ENCODE measurements around the gene CNTFR. TPM values are rescaled to one million over a fixed set of nuclear protein-coding genes. Genes with fewer than 3 reads are reported as not detected.

Gene CNTFR
- total RNA-seq, 1 donor from 2014 or later, result 7.4 TPM

GRCh38 chr9:34606190-34606589 is 16.7 kb upstream of the CNTFR start:
- no peak overlapping the region for H3K9ac ChIP-seq (ENCODE audit: low read length)
- no peak overlapping the region for H3K27ac Mint-ChIP-seq (ENCODE audit: unreplicated experiment)
- H3K27me3 Mint-ChIP-seq (ENCODE audit: low read depth, unreplicated experiment), result peaks cover 13% of the 10 kb centered on the region
- H3K4me3 Mint-ChIP-seq (ENCODE audit: unreplicated experiment), result no peak overlapping the region
- H3K27me3 ChIP-seq (ENCODE audit: insufficient read depth, low read length), result peaks cover 7% of the 10 kb centered on the region
- H3K79me2 ChIP-seq (ENCODE audit: insufficient read depth, low read length), result peaks cover 4% of the 10 kb centered on the region
- H3K27ac ChIP-seq (ENCODE audit: low read depth, low read length), result no peak overlapping the region
- H3K4me3 ChIP-seq (ENCODE audit: insufficient read depth, low read depth, low read length), result no peak overlapping the region
- no peaks in the 10 kb centered on the region for H3K9me3 ChIP-seq (ENCODE audit: insufficient read depth, low read depth, low read length)
- H4K20me1 ChIP-seq (ENCODE audit: insufficient read depth, low read length), result peaks cover 8% of the 10 kb centered on the region
- no peak overlapping the region for H3K4me2 ChIP-seq (ENCODE audit: low read length)
- no peaks in the 10 kb centered on the region for H3K9me3 Mint-ChIP-seq (ENCODE audit: unreplicated experiment)
- peaks cover 5% of the 10 kb centered on the region for H3K4me1 Mint-ChIP-seq (ENCODE audit: low read depth, unreplicated experiment)
- H3K36me3 Mint-ChIP-seq (ENCODE audit: low read depth, unreplicated experiment), result peaks cover 5% of the 10 kb centered on the region
- H3K36me3 ChIP-seq (ENCODE audit: insufficient read depth, low read length), result no peaks in the 10 kb centered on the region
- no peak for FAIRE-seq
- no peak overlapping the region for H2AFZ ChIP-seq (ENCODE audit: low read depth, low read length)
- DNase-seq (ENCODE audit: low read depth), result no peak
- peaks cover 4% of the 10 kb centered on the region for H3K4me1 ChIP-seq (ENCODE audit: insufficient read depth, low read length)
- TF ChIP-seq CTCF (IDR thresholded peaks at IDR 0.05; ENCODE audit: insufficient read depth, low read depth, low read length), result no peak

- Histone ChIP-seq H3K4me1 (ENCODE audit: insufficient read depth, low read length) (no peaks in the 10 kb centered on the region), H3K27ac (ENCODE audit: low read depth, low read length) (no peak overlapping the region), H2AFZ (ENCODE audit: low read depth, low read length) (no peak overlapping the region), H3K27me3 (ENCODE audit: insufficient read depth, low read length) (peaks cover 18% of the 10 kb centered on the region), H3K36me3 (ENCODE audit: insufficient read depth, low read length) (no peaks in the 10 kb centered on the region), H3K9ac (ENCODE audit: low read length) (no peak overlapping the region), H4K20me1 (ENCODE audit: insufficient read depth, low read length) (peaks cover 5% of the 10 kb centered on the region), H3K4me2 (ENCODE audit: low read length) (no peak overlapping the region), H3K9me3 (ENCODE audit: insufficient read depth, low read depth, low read length) (no peaks in the 10 kb centered on the region), H3K79me2 (ENCODE audit: insufficient read depth, low read length) (no peaks in the 10 kb centered on the region), H3K4me3 (ENCODE audit: insufficient read depth, low read depth, low read length) (no peak overlapping the region)
- peak; percentile 73 for FAIRE-seq
- TF ChIP-seq CTCF (IDR thresholded peaks at IDR 0.05; ENCODE audit: insufficient read depth, low read depth, low read length), result peak; percentile 96
- no peak for TF ChIP-seq EZH2 (IDR thresholded peaks at IDR 0.05; ENCODE audit: insufficient read depth, low read length)
- Mint-ChIP-seq H3K36me3 (ENCODE audit: low read depth, unreplicated experiment) (no peaks in the 10 kb centered on the region), H3K4me3 (ENCODE audit: unreplicated experiment) (no peak overlapping the region), H3K27ac (ENCODE audit: unreplicated experiment) (no peak overlapping the region), H3K27me3 (ENCODE audit: low read depth, unreplicated experiment) (peaks cover 30% of the 10 kb centered on the region), H3K4me1 (ENCODE audit: low read depth, unreplicated experiment) (peaks cover 3% of the 10 kb centered on the region), H3K9me3 (ENCODE audit: unreplicated experiment) (no peaks in the 10 kb centered on the region)
- peak; percentile 31 for DNase-seq (ENCODE audit: low read depth)
These were observed 14.2 kb upstream of the CNTFR start for GRCh38 chr9:34603610-34604231.

- H3K4me1 ChIP-seq (ENCODE audit: insufficient read depth, low read length), result no peaks in the 10 kb centered on the region
- peaks cover 5% of the 10 kb centered on the region for H4K20me1 ChIP-seq (ENCODE audit: insufficient read depth, low read length)
- DNase-seq (ENCODE audit: low read depth) (no peak), FAIRE-seq (no peak)
- no peaks in the 10 kb centered on the region for H3K36me3 ChIP-seq (ENCODE audit: insufficient read depth, low read length)
- H3K27me3 ChIP-seq (ENCODE audit: insufficient read depth, low read length), result peaks cover 27% of the 10 kb centered on the region
- TF ChIP-seq EZH2 (IDR thresholded peaks at IDR 0.05; ENCODE audit: insufficient read depth, low read length) (no peak), CTCF (IDR thresholded peaks at IDR 0.05; ENCODE audit: insufficient read depth, low read depth, low read length) (no peak)
- peak overlapping the region; percentile 23 for H3K9ac ChIP-seq (ENCODE audit: low read length)
- Mint-ChIP-seq H3K27ac (ENCODE audit: unreplicated experiment) (no peak overlapping the region), H3K4me1 (ENCODE audit: low read depth, unreplicated experiment) (peaks cover 3% of the 10 kb centered on the region), H3K4me3 (ENCODE audit: unreplicated experiment) (no peak overlapping the region), H3K36me3 (ENCODE audit: low read depth, unreplicated experiment) (no peaks in the 10 kb centered on the region), H3K27me3 (ENCODE audit: low read depth, unreplicated experiment) (peaks cover 38% of the 10 kb centered on the region), H3K9me3 (ENCODE audit: unreplicated experiment) (no peaks in the 10 kb centered on the region)
- H2AFZ ChIP-seq (ENCODE audit: low read depth, low read length), result no peak overlapping the region
- no peak overlapping the region for H3K4me3 ChIP-seq (ENCODE audit: insufficient read depth, low read depth, low read length)
- H3K27ac ChIP-seq (ENCODE audit: low read depth, low read length), result no peak overlapping the region
- H3K79me2 ChIP-seq (ENCODE audit: insufficient read depth, low read length), result no peaks in the 10 kb centered on the region
- H3K4me2 ChIP-seq (ENCODE audit: low read length), result no peak overlapping the region
- no peaks in the 10 kb centered on the region for H3K9me3 ChIP-seq (ENCODE audit: insufficient read depth, low read depth, low read length)
These were observed 12.5 kb upstream of the CNTFR start for GRCh38 chr9:34601937-34602573.

Data from astrocyte (in vitro differentiated cells and primary cell).